GM12892 (cell line): ENCODE data around the gene ST7.

Experiments used
- POLR2A ChIP-seq: IDR thresholded peaks from 2 replicates; pipeline ENCODE4 v1.6.1; 2011; ENCODE audit warnings: low read depth, low read length, control low read depth
- TAF1 ChIP-seq: IDR thresholded peaks from 2 replicates; pipeline ENCODE4 v1.6.1; 2011; ENCODE audit warnings: low read depth, mild to moderate bottlenecking, control low read depth, low read length, borderline replicate concordance

- TF ChIP-seq TAF1, result no peak
- TF ChIP-seq POLR2A, result no peak
Measured at GRCh38 chr7:117179701-117180100, 226.4 kb downstream of the ST7 start.
